B cell (primary cell): ENCODE data around the gene SHH. TPM values are rescaled to one million over a fixed set of nuclear protein-coding genes. Genes with fewer than 3 reads are reported as not detected.

Experiments
- ATAC-seq: fragments of 200-7000 bp; cut with Tn5 transposase; one replicate; pipeline ENCODE4 v1.10.0; 2021; ENCODE audit warnings: low read depth, mild to moderate bottlenecking, moderate number of reproducible peaks, moderate library complexity
- CTCF ChIA-PET: fragments of 350-600 bp; sonication (Branson Sonifier 250); formaldehyde crosslinking; loops from one replicate; lab custom pipeline; 2021; ENCODE audit warnings: antibody characterized with exemption, inconsistent platforms; lab: Charles Lee
- POLR2A ChIA-PET: fragments of 350-600 bp; sonication (Branson Sonifier 250); formaldehyde crosslinking; loops from one replicate; lab custom pipeline; 2021; ENCODE audit warnings: antibody characterized with exemption; lab: Charles Lee
- DNase-seq: peaks from one replicate; pipeline ENCODE4 v3.0.0; 2013
- H2AFZ ChIP-seq: 2 replicates; pipeline ENCODE4 v1.6.1; 2012; ENCODE audit warnings: mild to moderate bottlenecking, low read depth, low read length; ENCODE audit not compliant: insufficient read depth, poor library complexity, severe bottlenecking
- H3K27ac ChIP-seq, 2 donors: 1 replicate in 1 of 2; 2 replicates in 1 of 2; pipeline ENCODE4 v1.5.1; 2012 to 2013; ENCODE audit warnings: low read length in 2 of 2, mild to moderate bottlenecking in 2 of 2, moderate library complexity in 1 of 2
- H3K27me3 ChIP-seq, 4 experiments: fragments of 200-600 bp in 1 of 4; sonication (generic) in 1 of 4; replicated peaks in 1 of 4; 1 replicate in 2 of 4; 2 replicates in 2 of 4; pipeline versions ENCODE4 v1.6.1 to v1.7.0; 2013 to 2016; ENCODE audit warnings: low read length in 3 of 4, mild to moderate bottlenecking in 2 of 4, mixed read lengths in 1 of 4, moderate library complexity in 1 of 4; ENCODE audit not compliant: insufficient read depth in 4 of 4, control insufficient read depth in 3 of 4; ENCODE audit errors: control extremely low read depth in 1 of 4
- H3K36me3 ChIP-seq, 2 experiments: replicated peaks in 1 of 2; 1 replicate in 1 of 2; 2 replicates in 1 of 2; pipeline versions ENCODE4 v1.6.1 to v1.7.1; 2013; ENCODE audit warnings: low read length in 1 of 2; ENCODE audit not compliant: insufficient read depth in 2 of 2, control insufficient read depth in 1 of 2; ENCODE audit errors: control extremely low read depth in 1 of 2, extremely low read depth in 1 of 2
- H3K4me1 ChIP-seq, 2 donors: fragments of 200-600 bp in 1 of 2; sonication (generic) in 1 of 2; 1 replicate in 1 of 2; 2 replicates in 1 of 2; pipeline versions ENCODE4 v1.5.1 to v1.6.1; 2013 to 2017; ENCODE audit warnings: low read length in 2 of 2; ENCODE audit not compliant: control insufficient read depth in 2 of 2, insufficient read depth in 2 of 2
- H3K4me2 ChIP-seq: replicated peaks from 2 replicates; pipeline ENCODE3; 2012; ENCODE audit warnings: mild to moderate bottlenecking, low read depth, low read length; ENCODE audit not compliant: poor library complexity, severe bottlenecking
- H3K4me3 ChIP-seq, 5 experiments: fragments of 200-600 bp in 1 of 5; sonication (generic) in 1 of 5; 1 replicate in 3 of 5; 2 replicates in 2 of 5; pipeline versions ENCODE4 v1.5.1 to v1.7.0; 2011 to 2016; ENCODE audit warnings: low read length in 4 of 5, mild to moderate bottlenecking in 4 of 5, low read depth in 2 of 5, control low read depth in 1 of 5, moderate library complexity in 1 of 5; ENCODE audit not compliant: insufficient read depth in 1 of 5; ENCODE audit errors: control extremely low read depth in 1 of 5, extremely low read depth in 1 of 5
- H3K79me2 ChIP-seq: fragments of 200-600 bp; sonication (generic); one replicate; pipeline ENCODE4 v1.6.0; 2016; ENCODE audit warnings: low read length; ENCODE audit not compliant: control insufficient read depth, insufficient read depth
- H3K9ac ChIP-seq: fragments of 200-600 bp; sonication (generic); 2 replicates; pipeline ENCODE4 v1.6.1; 2017; ENCODE audit warnings: mild to moderate bottlenecking, low read length, moderate library complexity
- H3K9me3 ChIP-seq, 3 donors: one replicate each; pipeline versions ENCODE4 v1.6.1 to v1.7.1; 2013; ENCODE audit warnings: low read length in 2 of 3; ENCODE audit not compliant: control insufficient read depth in 2 of 3, insufficient read depth in 1 of 3; ENCODE audit errors: control extremely low read depth in 1 of 3
- H4K20me1 ChIP-seq: 2 replicates; pipeline ENCODE4 v1.6.0; 2012; ENCODE audit warnings: mild to moderate bottlenecking, low read length; ENCODE audit not compliant: insufficient read depth, control insufficient read depth, poor library complexity, severe bottlenecking
- H3K27ac Mint-ChIP-seq: one replicate; pipeline ENCODE4 v1.8.0; 2021; ENCODE audit warnings: mixed read lengths
- H3K27me3 Mint-ChIP-seq: one replicate; pipeline ENCODE4 v1.8.0; 2021; ENCODE audit warnings: mixed read lengths
- H3K4me1 Mint-ChIP-seq: one replicate; pipeline ENCODE4 v1.8.0; 2021; ENCODE audit warnings: mixed read lengths
- H3K4me3 Mint-ChIP-seq: one replicate; pipeline ENCODE4 v1.8.0; 2021; ENCODE audit warnings: mixed read lengths
- H3K9me3 Mint-ChIP-seq: one replicate; pipeline ENCODE4 v1.8.0; 2022; ENCODE audit warnings: mixed read lengths; ENCODE audit not compliant: insufficient read depth
- EZH2 ChIP-seq: IDR thresholded peaks from 2 replicates; pipeline ENCODE4 v1.6.1; 2012; ENCODE audit warnings: borderline replicate concordance, low read depth, mild to moderate bottlenecking, moderate library complexity, low read length; ENCODE audit not compliant: insufficient read depth, poor library complexity, severe bottlenecking
- WGBS: methylation state at CpG from one replicate; pipeline ENCODE4 v1.1.5; 2013; ENCODE audit warnings: missing lambda C conversion rate; ENCODE audit not compliant: insufficient coverage; 5-methylcytosine and 5-hydroxymethylcytosine counted together
- intact Hi-C: fragments of 100-400 bp; cut with micrococcal nuclease; formaldehyde crosslinking; loops from one replicate; pipeline ENCODE4 v1.10.0; 2022
- polyA plus RNA-seq: library from polyadenylated mRNA; depleted of rRNA; stranded (reverse); fragments of >200 nt; gene quantifications from 2 replicates; pipeline ENCODE4 v1.2.3, GENCODE V29; 2012
- total RNA-seq, 2 donors: library from RNA; stranded (reverse); fragments of 120-200 nt in 1 of 2; gene quantifications; 1 replicate in 1 of 2; 2 replicates in 1 of 2; pipeline versions ENCODE4 v1.2.3 to v1.2.4, GENCODE V29; 2013 to 2022
- TF ChIP-seq, protein P1 (sequence below): fragments of 200-600 bp; IDR thresholded peaks from one replicate; pipeline ENCODE4 v1.8.0; 2022; ENCODE audit warnings: antibody characterized with exemption, mild to moderate bottlenecking

The SHH gene
- total and polyA plus RNA-seq, 2 donors (not counting 1 experiment from before 2014, with no cell fraction given): not detected

DNA sequence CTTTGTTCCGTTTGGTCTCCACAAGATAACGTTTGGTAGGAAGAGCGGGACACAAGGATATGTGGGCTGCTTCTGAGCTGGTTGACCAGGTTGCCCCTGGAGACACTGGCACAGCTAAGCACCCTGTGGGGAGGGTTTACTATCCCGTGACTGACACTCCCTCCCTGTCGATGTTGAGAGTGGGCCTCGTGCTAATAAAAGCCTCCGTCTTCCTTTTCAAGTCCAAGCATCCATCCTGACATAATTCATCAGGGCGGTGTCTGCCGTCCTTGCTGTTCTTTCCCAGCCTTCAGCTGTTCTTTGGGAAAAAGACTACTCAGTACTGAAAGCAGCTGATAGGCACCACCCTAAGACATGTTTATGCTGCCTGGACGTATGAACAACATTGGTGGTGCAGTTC lies 49.6 kb downstream of the SHH start:
- H3K4me3 ChIP-seq: no peak overlapping the region
- H3K4me1 Mint-ChIP-seq: peaks cover 38% of the 10 kb centered on the region
- H3K27ac ChIP-seq: no peak overlapping the region
- H3K27me3 Mint-ChIP-seq: no peaks in the 10 kb centered on the region
- no peak overlapping the region for H2AFZ ChIP-seq
- TF ChIP-seq EZH2: no peak
- TF ChIP-seq, protein P1, sequence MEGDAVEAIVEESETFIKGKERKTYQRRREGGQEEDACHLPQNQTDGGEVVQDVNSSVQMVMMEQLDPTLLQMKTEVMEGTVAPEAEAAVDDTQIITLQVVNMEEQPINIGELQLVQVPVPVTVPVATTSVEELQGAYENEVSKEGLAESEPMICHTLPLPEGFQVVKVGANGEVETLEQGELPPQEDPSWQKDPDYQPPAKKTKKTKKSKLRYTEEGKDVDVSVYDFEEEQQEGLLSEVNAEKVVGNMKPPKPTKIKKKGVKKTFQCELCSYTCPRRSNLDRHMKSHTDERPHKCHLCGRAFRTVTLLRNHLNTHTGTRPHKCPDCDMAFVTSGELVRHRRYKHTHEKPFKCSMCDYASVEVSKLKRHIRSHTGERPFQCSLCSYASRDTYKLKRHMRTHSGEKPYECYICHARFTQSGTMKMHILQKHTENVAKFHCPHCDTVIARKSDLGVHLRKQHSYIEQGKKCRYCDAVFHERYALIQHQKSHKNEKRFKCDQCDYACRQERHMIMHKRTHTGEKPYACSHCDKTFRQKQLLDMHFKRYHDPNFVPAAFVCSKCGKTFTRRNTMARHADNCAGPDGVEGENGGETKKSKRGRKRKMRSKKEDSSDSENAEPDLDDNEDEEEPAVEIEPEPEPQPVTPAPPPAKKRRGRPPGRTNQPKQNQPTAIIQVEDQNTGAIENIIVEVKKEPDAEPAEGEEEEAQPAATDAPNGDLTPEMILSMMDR: no peak
- H4K20me1 ChIP-seq: peaks cover 65% of the 10 kb centered on the region
- DNase-seq: no peak
- H3K4me3 Mint-ChIP-seq: no peak overlapping the region
- no peaks in the 10 kb centered on the region for H3K9me3 Mint-ChIP-seq
- ChIA-PET CTCF (interaction anchor here (1.2 to 1.9 kb wide), 2 partner anchors 164 to 835 kb away, joined by 3 to 16 read pairs; no protein-coding TSS in a partner anchor), POLR2A (no interaction called here)
- H3K4me1 ChIP-seq: peaks cover 18 to 20% of the 10 kb centered on the region in 2 donors
- H3K27ac Mint-ChIP-seq: no peak overlapping the region
- H3K4me2 ChIP-seq: no peak overlapping the region
- ATAC-seq: no peak
- H3K79me2 ChIP-seq: peaks cover 63% of the 10 kb centered on the region
- peaks cover 8 to 52% of the 10 kb centered on the region in 2 experiments for H3K36me3 ChIP-seq
- intact Hi-C loops: no loop called here
- no peak overlapping the region for H3K9ac ChIP-seq
- H3K9me3 ChIP-seq: no peaks in the 10 kb centered on the region
- WGBS: 96% methylated on average over 3 of the region's 10 CpGs
- no peaks in the 10 kb centered on the region for H3K27me3 ChIP-seq

DNA sequence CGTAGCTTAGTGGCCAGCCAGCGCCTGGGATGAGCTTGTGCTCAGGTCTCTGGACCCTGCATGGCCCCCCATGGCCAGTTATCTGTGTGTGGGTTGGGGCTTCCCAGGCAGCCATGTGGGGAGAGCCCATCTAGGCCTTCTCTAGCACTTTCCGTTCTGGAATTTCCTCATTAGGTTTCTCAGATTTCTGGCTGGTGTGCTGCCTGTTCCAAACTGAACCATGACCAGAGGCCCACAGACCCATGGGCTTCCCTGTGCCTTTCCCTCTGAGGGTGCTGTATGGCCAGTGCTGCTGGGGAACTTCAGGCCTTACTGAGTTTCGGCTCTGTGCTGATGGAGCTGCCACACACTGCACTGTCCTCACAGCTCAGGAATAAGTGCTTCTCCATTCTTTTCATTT lies 50.2 kb downstream of the SHH start:
- CTCF ChIA-PET: interaction anchor here (1.2 to 1.9 kb wide), 2 partner anchors 164 to 834 kb away, joined by 3 to 16 read pairs; no protein-coding TSS in a partner anchor
- POLR2A ChIA-PET: no interaction called here
- no peak overlapping the region for H3K27ac ChIP-seq
- H3K36me3 ChIP-seq: peaks cover 4 to 46% of the 10 kb centered on the region in 2 experiments
- no peak overlapping the region for H3K27ac Mint-ChIP-seq
- peaks cover 71% of the 10 kb centered on the region for H4K20me1 ChIP-seq
- ATAC-seq (no peak), DNase-seq (no peak)
- no peaks in the 10 kb centered on the region for H3K27me3 ChIP-seq
- peaks cover 42% of the 10 kb centered on the region for H3K4me1 Mint-ChIP-seq
- H3K9me3 ChIP-seq: no peaks in the 10 kb centered on the region
- no peak overlapping the region for H3K4me2 ChIP-seq
- H3K79me2 ChIP-seq: peaks cover 69% of the 10 kb centered on the region
- intact Hi-C loops: no loop called here
- H3K9me3 Mint-ChIP-seq: no peaks in the 10 kb centered on the region
- no peak overlapping the region for H3K9ac ChIP-seq
- WGBS: 97% methylated on average over 3 of the region's 4 CpGs
- H3K4me3 ChIP-seq: no peak overlapping the region
- no peak overlapping the region for H3K4me3 Mint-ChIP-seq
- TF ChIP-seq, protein P1: no peak
- peaks cover 18 to 20% of the 10 kb centered on the region in 2 donors for H3K4me1 ChIP-seq
- no peaks in the 10 kb centered on the region for H3K27me3 Mint-ChIP-seq
- no peak overlapping the region for H2AFZ ChIP-seq
